Aorta (tissue), 5 donors: ENCODE measurements around the gene NCOA5. TPM values are rescaled to one million over a fixed set of nuclear protein-coding genes. Genes with fewer than 3 reads are reported as not detected.

Experiments used
- ATAC-seq: fragments of 200-7000 bp; cut with Tn5 transposase; one replicate; pipeline ENCODE4 v1.9.1; 2022; ENCODE audit warnings: moderate library complexity; ENCODE audit not compliant: low FRiP score
- DNase-seq, 2 donors: peaks; one replicate each; pipeline ENCODE4 v3.0.0-alpha.2; 2020
- H3K27ac ChIP-seq, 2 donors: one replicate each; pipeline ENCODE4 v1.5.1; 2013; ENCODE audit warnings: low read length in 2 of 2, mild to moderate bottlenecking in 2 of 2, moderate library complexity in 2 of 2, control low read depth in 1 of 2, inconsistent platforms in 1 of 2, low read depth in 1 of 2
- H3K27me3 ChIP-seq, 2 donors: one replicate each; pipeline ENCODE4 v1.6.1; 2013; ENCODE audit warnings: control low read depth in 1 of 2, low read length in 1 of 2, mild to moderate bottlenecking in 1 of 2, moderate library complexity in 1 of 2; ENCODE audit not compliant: insufficient read depth in 2 of 2, control insufficient read depth in 1 of 2
- H3K36me3 ChIP-seq, 2 donors: one replicate each; pipeline ENCODE4 v1.6.1; 2013; ENCODE audit warnings: control low read depth in 1 of 2, low read length in 1 of 2, mild to moderate bottlenecking in 1 of 2; ENCODE audit not compliant: insufficient read depth in 2 of 2, control insufficient read depth in 1 of 2
- H3K4me1 ChIP-seq, 2 donors: one replicate each; pipeline ENCODE4 v1.6.1; 2013; ENCODE audit warnings: low read length in 2 of 2, control low read depth in 1 of 2, mild to moderate bottlenecking in 1 of 2, moderate library complexity in 1 of 2; ENCODE audit not compliant: insufficient read depth in 2 of 2, control insufficient read depth in 1 of 2
- H3K4me3 ChIP-seq, 2 donors: one replicate each; pipeline ENCODE4 v1.5.1; 2013; ENCODE audit warnings: low read length in 2 of 2, control low read depth in 1 of 2, mild to moderate bottlenecking in 1 of 2
- H3K9me3 ChIP-seq: one replicate; pipeline ENCODE4 v1.6.1; 2013; ENCODE audit warnings: mild to moderate bottlenecking, low read length; ENCODE audit not compliant: control insufficient read depth
- WGBS, 2 donors: extraction: QIAGEN DNeasy Blood & Tissue Kit; methylation state at CpG; one replicate each; pipeline ENCODE4 v1.1.7; 2013; 5-methylcytosine and 5-hydroxymethylcytosine counted together
- intact Hi-C, 2 donors: fragments of 100-400 bp; cut with DNase I; formaldehyde crosslinking; loops; one replicate each; pipeline versions ENCODE4 v1.14.2 to v1.15.0; 2022
- polyA plus RNA-seq, 2 donors: library from polyadenylated mRNA; stranded (reverse); fragments of 200-250 nt; gene quantifications; one replicate each; pipeline ENCODE4 v1.2.3, GENCODE V29; 2013
- total RNA-seq, 2 donors: library from RNA; stranded (reverse); fragmentation: NEBNext Ultra II Directional; extraction: Animal tissue kit (Norgen Biotek cat#: 25700); gene quantifications; one replicate each; pipeline ENCODE4 v1.2.1, GENCODE V29; 2021
- donor health status: healthy with polysubstance abuse.
- donor health status: Bipolar disorder and iron deficiency.
- donor health status: DM: no; HTN: no; CAD: no.
- donor health status: DM: no; HTN: no; CAD: no.
- donor health status: DM: yes; HTN: yes; CAD: no.

NCOA5 gene
- total and polyA plus RNA-seq, 4 donors, result 8.5 to 23.7 (median 14.5) TPM

- ATAC-seq (no peak), DNase-seq (no peak)
- Histone ChIP-seq H3K27me3 (no peaks in the 10 kb centered on the region), H3K36me3 (no peaks in the 10 kb centered on the region), H3K27ac (peak overlapping the region in 1 of 2 donors; percentile 91), H3K4me1 (peaks cover 4 to 5% of the 10 kb centered on the region in 2 donors), H3K4me3 (peak overlapping the region; percentile 73 to 78), H3K9me3 (no peaks in the 10 kb centered on the region)
- intact Hi-C loops, result loop anchor here (2.0 to 10.0 kb wide), 3 partner anchors 116 to 318 kb away; partner anchors contain the start of genes DNTTIP1 (in 1 of the 2), ELMO2 (in 1 of the 2), WFDC3 (in 1 of the 2) and ZNF335 (in 1 of the 2)
- 1% methylated on average over 22 of the region's 22 CpGs for WGBS, 2 donors
Measured at GRCh38 chr20:46088409-46089166, 1.2 kb downstream of the NCOA5 start.

GRCh38 chr20:46087161-46087560, 2.6 kb downstream of the NCOA5 start:
- ATAC-seq, result no peak
- Histone ChIP-seq H3K36me3 (no peaks in the 10 kb centered on the region), H3K4me1 (peaks cover 4 to 9% of the 10 kb centered on the region in 2 donors), H3K4me3 (no peak overlapping the region), H3K27ac (no peak overlapping the region), H3K27me3 (no peaks in the 10 kb centered on the region), H3K9me3 (no peaks in the 10 kb centered on the region)
- no peak for DNase-seq
- intact Hi-C loops, result loop anchor here (5.0 to 10.0 kb wide), 2 partner anchors 115 to 292 kb away; partner anchors contain the start of genes DNTTIP1 (in 1 of the 2), WFDC3 (in 1 of the 2) and ZNF335 (in 1 of the 2)
- 50 to 54% methylated on average over 8 of the region's 8 CpGs for WGBS, 2 donors

DNA sequence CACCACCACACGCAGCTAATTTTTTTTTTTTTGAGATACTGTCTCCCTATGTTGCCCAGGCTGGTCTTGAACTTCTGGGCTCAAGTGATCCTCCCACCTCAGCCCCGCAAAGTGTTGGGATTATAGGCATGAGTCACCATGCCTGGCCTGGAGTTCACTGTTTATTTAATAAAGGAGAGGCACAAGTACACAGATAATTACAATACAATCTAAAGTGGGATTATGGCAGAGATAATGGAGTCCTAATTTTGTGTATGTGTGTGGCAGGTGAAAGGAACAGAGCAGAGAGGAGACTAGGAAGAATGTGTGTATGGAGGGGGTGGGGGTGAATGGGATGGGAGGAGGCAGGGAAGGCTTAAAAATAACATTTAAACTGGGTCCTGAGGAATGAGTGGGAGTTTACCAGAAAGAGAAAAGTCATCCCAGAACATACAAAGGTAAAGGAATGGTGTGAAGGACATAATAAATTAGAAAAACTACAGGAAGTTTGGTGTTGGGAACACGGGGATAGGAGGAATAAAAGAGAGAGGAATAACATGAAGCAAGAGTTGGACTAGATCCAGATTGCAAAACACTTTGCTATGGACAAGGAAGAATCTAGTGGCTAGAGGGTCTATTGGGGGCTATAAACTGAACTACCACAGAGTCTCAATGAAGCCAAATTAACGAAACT, 4.4 kb downstream of the NCOA5 start:
- Histone ChIP-seq H3K36me3 (no peaks in the 10 kb centered on the region), H3K27me3 (no peaks in the 10 kb centered on the region), H3K4me3 (no peak overlapping the region), H3K4me1 (peaks cover 4 to 9% of the 10 kb centered on the region in 2 donors), H3K9me3 (no peaks in the 10 kb centered on the region), H3K27ac (no peak overlapping the region)
- DNase-seq (no peak), ATAC-seq (no peak)
- intact Hi-C loops, result loop anchor here (5.0 to 10.0 kb wide), 2 partner anchors 113 to 291 kb away; partner anchors contain the start of genes DNTTIP1 (in 1 of the 2), WFDC3 (in 1 of the 2) and ZNF335 (in 1 of the 2)
- WGBS, 2 donors, result 35 to 36% methylated on average over 4 of the region's 4 CpGs

GRCh38 chr20:46084805-46085178, 5.0 kb downstream of the NCOA5 start:
- H3K27ac ChIP-seq, result no peak overlapping the region
- 73 to 82% methylated on average over 3 of the region's 3 CpGs for WGBS, 2 donors
- H3K9me3 ChIP-seq, result no peaks in the 10 kb centered on the region
- H3K36me3 ChIP-seq, result no peaks in the 10 kb centered on the region
- no peaks in the 10 kb centered on the region for H3K27me3 ChIP-seq
- H3K4me3 ChIP-seq, result no peak overlapping the region
- ATAC-seq (no peak), DNase-seq (no peak)
- intact Hi-C loops, result loop anchor here (5.0 to 10.0 kb wide), 2 partner anchors 112 to 290 kb away; partner anchors contain the start of genes DNTTIP1 (in 1 of the 2), WFDC3 (in 1 of the 2) and ZNF335 (in 1 of the 2)
- peaks cover 4 to 9% of the 10 kb centered on the region in 2 donors for H3K4me1 ChIP-seq

- Histone ChIP-seq H3K36me3 (peaks cover 4% of the 10 kb centered on the region in 2 donors), H3K4me3 (no peak overlapping the region), H3K27ac (no peak overlapping the region), H3K27me3 (no peaks in the 10 kb centered on the region), H3K4me1 (peaks cover 4 to 9% of the 10 kb centered on the region in 2 donors), H3K9me3 (no peaks in the 10 kb centered on the region)
- WGBS, 2 donors, result 88 to 91% methylated on average over 1 of the region's 1 CpG
- intact Hi-C loops, result loop anchor here in 1 of 2 donors (10.0 kb wide), 1 partner anchor 289 kb away; the partner anchor contains the start of genes DNTTIP1 and WFDC3
- DNase-seq (no peak), ATAC-seq (no peak)
Measured at GRCh38 chr20:46083531-46084061, 6.2 kb downstream of the NCOA5 start.

GRCh38 chr20:46083101-46083500, 6.7 kb downstream of the NCOA5 start:
- DNase-seq (no peak), ATAC-seq (no peak)
- Histone ChIP-seq H3K27ac (no peak overlapping the region), H3K36me3 (peaks cover 4 to 5% of the 10 kb centered on the region in 2 donors), H3K9me3 (no peaks in the 10 kb centered on the region), H3K27me3 (no peaks in the 10 kb centered on the region), H3K4me1 (peaks cover 4 to 7% of the 10 kb centered on the region in 2 donors), H3K4me3 (no peak overlapping the region)
- WGBS, 2 donors, result 7 to 10% methylated on average over 6 of the region's 6 CpGs
- intact Hi-C loops, result loop anchor here in 1 of 2 donors (10.0 kb wide), 1 partner anchor 288 kb away; the partner anchor contains the start of genes DNTTIP1 and WFDC3

GRCh38 chr20:46081074-46081473, 8.7 kb downstream of the NCOA5 start:
- Histone ChIP-seq H3K36me3 (peaks cover 4 to 7% of the 10 kb centered on the region in 2 donors), H3K4me3 (no peak overlapping the region), H3K27me3 (no peaks in the 10 kb centered on the region), H3K9me3 (no peaks in the 10 kb centered on the region), H3K4me1 (peaks cover 4 to 5% of the 10 kb centered on the region in 2 donors), H3K27ac (no peak overlapping the region)
- intact Hi-C loops, result loop anchor here in 1 of 2 donors (10.0 kb wide), 1 partner anchor 286 kb away; the partner anchor contains the start of genes DNTTIP1 and WFDC3
- no peak for DNase-seq
- 95 to 98% methylated on average over 1 of the region's 1 CpG for WGBS, 2 donors
- ATAC-seq, result no peak

GRCh38 chr20:46078954-46079353, 10.8 kb downstream of the NCOA5 start:
- H3K4me3 ChIP-seq, result no peak overlapping the region
- 68 to 74% methylated on average over 7 of the region's 7 CpGs for WGBS, 2 donors
- ATAC-seq (no peak), DNase-seq (no peak)
- H3K27me3 ChIP-seq, result no peaks in the 10 kb centered on the region
- no peaks in the 10 kb centered on the region for H3K9me3 ChIP-seq
- H3K27ac ChIP-seq, result no peak overlapping the region
- intact Hi-C loops, result no loop called here
- H3K4me1 ChIP-seq, result peaks cover 0 to 4% of the 10 kb centered on the region in 2 donors
- peaks cover 16 to 21% of the 10 kb centered on the region in 2 donors for H3K36me3 ChIP-seq
